HS-27A (cell line): ENCODE results near the gene OR51F2.
"Not testable (repeated sequence)": the region's sequence is repeated elsewhere in the genome, so short reads cannot be mapped to it uniquely, and the experiment has no call there.

Source experiments
- DNase-seq: peaks from one replicate; pipeline ENCODE4 v3.0.0-alpha.2; 2012; ENCODE audit warnings: low read depth, missing footprints

The OR51F2 gene, protein sequence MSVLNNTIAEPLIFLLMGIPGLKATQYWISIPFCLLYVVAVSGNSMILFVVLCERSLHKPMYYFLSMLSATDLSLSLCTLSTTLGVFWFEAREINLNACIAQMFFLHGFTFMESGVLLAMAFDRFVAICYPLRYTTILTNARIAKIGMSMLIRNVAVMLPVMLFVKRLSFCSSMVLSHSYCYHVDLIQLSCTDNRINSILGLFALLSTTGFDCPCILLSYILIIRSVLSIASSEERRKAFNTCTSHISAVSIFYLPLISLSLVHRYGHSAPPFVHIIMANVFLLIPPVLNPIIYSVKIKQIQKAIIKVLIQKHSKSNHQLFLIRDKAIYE

GRCh38 chr11:4821021-4821420, at the start of gene OR51F2:
TSS of gene OR51F2 (plus strand) at chr11:4821321. CDS start at chr11:4821422, 101 bp downstream.
- DNase-seq, result no peak

GRCh38 chr11:4782454-4782853, 38.7 kb upstream of the OR51F2 start:
- no peak for DNase-seq

- DNase-seq, result no peak
Observed at GRCh38 chr11:4797206-4797605, 23.9 kb upstream of the OR51F2 start.

GRCh38 chr11:4798427-4799183, 22.5 kb upstream of the OR51F2 start:
- no peak for DNase-seq

DNA sequence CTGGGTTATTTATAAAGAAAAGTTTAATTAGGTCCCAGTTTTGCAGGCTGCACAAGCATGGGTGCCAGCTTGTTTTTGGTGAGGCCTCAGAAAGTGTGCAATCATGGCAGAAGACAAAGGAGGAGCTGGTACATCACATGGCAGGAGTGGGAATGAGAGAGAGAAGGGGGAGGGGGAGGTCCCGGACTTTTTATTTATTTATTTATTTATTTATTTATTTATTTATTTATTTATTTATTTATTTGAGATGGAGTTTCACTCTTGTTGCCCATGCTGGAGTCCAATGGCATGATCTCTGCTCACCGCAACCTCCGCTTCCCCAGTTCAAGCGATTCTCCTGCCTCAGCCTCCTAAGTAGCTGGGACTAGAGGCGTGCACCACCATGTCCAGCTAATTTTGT, 19.8 kb upstream of the OR51F2 start:
- not testable (repeated sequence) for DNase-seq

GRCh38 chr11:4804280-4804679, 16.8 kb upstream of the OR51F2 start, which contains the start of gene OR52R1:
TSS of gene OR52R1 (minus strand) at chr11:4804380. CDS start at chr11:4804380, 0 bp downstream.
- no peak for DNase-seq

DNA sequence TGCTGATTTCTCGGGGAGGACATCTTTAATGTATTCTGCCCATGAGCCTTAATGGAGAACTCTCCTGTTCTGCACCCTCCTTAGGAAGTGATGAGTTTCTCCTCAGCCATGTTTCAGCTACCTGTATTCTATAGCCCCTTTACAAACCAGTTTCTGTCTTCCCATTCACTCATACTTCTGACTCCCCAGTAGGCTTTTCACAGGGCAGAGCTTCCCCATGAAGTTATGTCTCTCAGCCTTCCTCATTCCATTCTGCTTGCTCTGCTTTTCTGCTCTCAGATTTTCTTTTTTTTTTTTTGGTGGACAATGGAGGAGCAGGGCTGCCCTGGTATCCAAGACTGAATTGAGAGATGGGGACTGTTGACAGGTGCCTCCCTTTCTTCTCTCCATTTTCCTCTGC, 12.6 kb upstream of the OR51F2 start:
- no peak for DNase-seq

- no peak for DNase-seq
Observed at GRCh38 chr11:4809246-4809645, 11.9 kb upstream of the OR51F2 start.

DNA sequence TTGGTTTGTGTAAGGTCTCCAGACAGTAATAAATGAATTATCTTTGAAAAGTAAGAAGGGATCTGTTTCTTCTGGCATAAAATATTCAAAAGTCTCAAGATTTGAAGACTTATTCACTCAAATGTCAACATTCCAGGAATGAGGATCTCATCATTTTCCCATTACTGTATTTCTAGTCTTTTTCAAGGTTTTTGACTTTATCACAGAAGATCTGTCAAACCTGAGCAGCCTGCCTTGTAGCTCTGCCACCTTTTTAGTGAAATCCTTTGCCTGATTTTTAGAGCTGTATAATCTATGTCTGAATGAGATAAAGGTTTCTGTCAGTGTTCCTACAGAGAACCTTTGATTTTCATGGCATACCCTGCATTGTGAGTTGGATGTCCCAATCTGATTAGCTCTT, 4.0 kb downstream of the OR51F2 start:
- no peak for DNase-seq

GRCh38 chr11:4826425-4826824, 5.3 kb downstream of the OR51F2 start:
- no peak for DNase-seq

- no peak for DNase-seq
Observed at GRCh38 chr11:4830346-4830745, 9.2 kb downstream of the OR51F2 start.

DNA sequence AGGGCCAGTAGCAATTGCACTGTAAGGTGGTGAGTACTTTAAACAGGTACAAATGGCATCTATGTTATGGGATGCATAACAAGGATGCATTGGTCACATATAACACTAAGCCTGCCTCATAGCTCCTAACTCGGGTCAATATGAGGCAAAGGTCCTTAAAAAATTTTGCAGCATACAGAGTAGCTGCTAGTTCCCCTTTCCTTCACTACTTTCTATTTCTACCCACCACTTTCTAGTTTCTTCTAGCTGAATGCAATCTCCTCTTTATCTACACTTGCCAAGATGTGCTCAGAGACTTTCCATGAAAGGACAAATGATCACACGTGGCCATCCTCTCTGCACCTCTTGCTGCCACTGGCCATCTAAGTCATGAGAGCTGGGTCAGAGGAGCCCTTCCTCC, 9.8 kb downstream of the OR51F2 start:
- no peak for DNase-seq

DNA sequence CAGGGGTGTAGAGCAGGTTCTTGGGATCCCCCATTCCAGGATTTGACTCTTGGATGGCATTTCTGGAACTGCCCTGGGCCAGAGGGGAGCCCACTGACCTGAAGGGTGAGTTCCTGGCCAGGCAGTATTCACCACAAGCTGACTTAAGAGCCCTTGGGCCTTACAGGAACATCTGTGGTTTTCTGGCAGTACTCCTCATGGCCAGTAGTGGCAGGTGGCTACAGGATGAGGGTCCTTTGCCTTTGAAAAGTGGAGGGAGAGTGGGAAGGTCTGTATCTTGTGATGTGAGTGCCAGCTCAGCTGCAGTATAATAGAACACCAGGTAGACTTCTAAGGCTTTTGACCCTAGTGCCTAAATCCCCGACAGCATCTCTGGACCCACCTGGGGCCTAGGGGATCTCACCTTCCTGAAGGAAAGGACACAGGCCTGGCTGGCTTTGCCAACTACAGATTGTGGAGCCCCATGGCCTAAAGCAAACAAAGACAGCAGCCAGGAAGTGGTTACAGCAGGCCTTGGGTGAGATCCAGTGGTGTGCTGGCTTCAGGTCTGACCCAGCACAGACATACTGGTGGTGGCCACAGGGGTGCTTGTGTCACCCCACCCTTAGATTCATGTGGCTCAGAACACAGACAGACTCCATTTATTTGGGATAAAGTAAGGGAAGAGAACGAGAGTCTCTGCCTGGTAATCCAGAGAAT, 18.9 kb downstream of the OR51F2 start:
- no peak for DNase-seq

- no peak for DNase-seq
Observed at GRCh38 chr11:4848908-4849532, 27.9 kb downstream of the OR51F2 start, which contains the start of gene OR51S1. TSS of gene OR51S1 (minus strand) at chr11:4849208. CDS start at chr11:4849208, 0 bp downstream.

DNA sequence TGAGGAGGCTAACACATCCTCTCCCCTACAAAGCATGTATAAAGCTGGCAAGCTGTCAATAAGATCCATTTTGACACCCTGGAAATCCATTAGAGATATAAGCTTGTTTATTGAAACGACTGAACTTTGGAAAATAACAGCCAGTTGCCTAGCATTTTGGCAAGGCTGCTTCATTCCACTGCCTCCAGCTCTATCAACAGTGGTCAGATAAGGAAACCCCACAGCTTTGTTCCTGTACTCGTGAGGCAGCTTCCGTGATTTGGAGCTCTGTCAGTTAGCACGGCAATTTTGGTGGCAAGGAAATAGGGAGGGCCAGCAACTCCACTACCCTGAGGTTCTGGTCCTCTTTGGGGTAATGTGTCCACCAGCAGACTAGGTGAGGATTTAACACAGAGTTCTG, 29.9 kb downstream of the OR51F2 start:
- DNase-seq, result no peak

- not testable (repeated sequence) for DNase-seq
Observed at GRCh38 chr11:4854286-4854685, 33.2 kb downstream of the OR51F2 start.

- DNase-seq, result no peak
Observed at GRCh38 chr11:4862447-4863236, 41.5 kb downstream of the OR51F2 start.

DNA sequence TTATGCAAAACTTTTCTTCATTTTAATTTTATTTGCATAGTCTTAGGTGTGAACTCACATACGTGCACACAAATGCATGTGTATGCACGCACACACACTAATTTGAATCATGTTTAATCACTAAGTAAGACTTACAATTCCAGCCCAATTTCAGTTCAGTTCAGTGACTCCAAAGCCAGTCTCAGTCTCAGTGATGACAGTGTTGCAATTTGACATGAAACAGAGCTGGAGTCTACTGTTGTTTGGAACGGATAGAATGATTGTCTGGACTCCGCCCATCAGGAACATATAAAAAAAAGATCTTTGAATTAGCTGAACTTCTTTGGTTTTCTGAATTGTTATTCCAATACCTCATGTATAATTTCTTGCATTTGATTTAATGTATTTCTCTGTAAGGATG, 42.8 kb downstream of the OR51F2 start:
- DNase-seq, result no peak

DNA sequence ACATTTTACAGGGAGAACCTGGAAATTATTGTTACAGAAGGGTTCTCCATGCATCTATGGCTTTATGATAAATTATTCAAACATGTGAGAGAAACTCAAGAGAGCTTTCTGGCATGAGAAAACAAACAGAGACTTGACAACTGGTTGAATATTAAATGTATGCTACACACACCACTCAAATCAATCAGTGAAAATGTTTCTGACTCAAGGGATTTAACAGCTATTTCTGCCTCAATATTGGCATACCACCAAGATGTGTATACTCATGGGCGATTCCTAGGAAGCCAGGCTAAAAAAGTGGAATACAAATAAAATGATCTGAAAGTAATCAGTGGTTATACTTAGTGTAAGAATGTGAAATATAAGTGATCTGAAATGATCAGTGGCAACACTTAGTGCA, 44.7 kb downstream of the OR51F2 start:
- DNase-seq, result no peak
